AG10803 (cell line): ENCODE results near the gene OR56A1.

ENCODE experiments used
- DNase-seq: peaks from one replicate; pipeline ENCODE4 v3.0.0; 2010; ENCODE audit warnings: low read depth
- H3K4me3 ChIP-seq: 2 replicates; pipeline ENCODE4 v1.5.1; 2011; ENCODE audit warnings: mild to moderate bottlenecking, low read length, control low read depth
- CTCF ChIP-seq: conservative IDR thresholded peaks from 2 replicates; pipeline ENCODE4 v1.5.1; 2011; ENCODE audit warnings: mild to moderate bottlenecking, low read length, control low read depth, inconsistent platforms

Gene OR56A1

GRCh38 chr11:6057452-6057851 lies 26.9 kb upstream of the OR56A1 start:
- DNase-seq: no peak
- TF ChIP-seq CTCF: no peak
- H3K4me3 ChIP-seq: no peak overlapping the region

GRCh38 chr11:6055569-6055968 lies 25.0 kb upstream of the OR56A1 start:
- no peak for DNase-seq
- no peak overlapping the region for H3K4me3 ChIP-seq
- no peak for TF ChIP-seq CTCF

GRCh38 chr11:6052374-6052773 lies 21.8 kb upstream of the OR56A1 start:
- no peak overlapping the region for H3K4me3 ChIP-seq
- no peak for TF ChIP-seq CTCF
- no peak for DNase-seq

GRCh38 chr11:6040874-6041273 lies 10.3 kb upstream of the OR56A1 start:
- TF ChIP-seq CTCF: no peak
- H3K4me3 ChIP-seq: no peak overlapping the region
- DNase-seq: no peak

GRCh38 chr11:6027501-6027900 lies 3.1 kb downstream of the OR56A1 start:
- DNase-seq: no peak
- no peak overlapping the region for H3K4me3 ChIP-seq
- no peak for TF ChIP-seq CTCF

GRCh38 chr11:6025056-6025455 lies 5.5 kb downstream of the OR56A1 start:
- DNase-seq: no peak
- no peak for TF ChIP-seq CTCF
- H3K4me3 ChIP-seq: no peak overlapping the region

- peak; percentile 71 for TF ChIP-seq CTCF
- DNase-seq: peak; percentile 50
Observed at GRCh38 chr11:6022956-6023355, 7.6 kb downstream of the OR56A1 start.

More at GRCh38 chr11:6022956-6023355, 7.6 kb downstream of the OR56A1 start:
- no peak overlapping the region for H3K4me3 ChIP-seq
